ENCODE data around the gene CDON. TPM values are rescaled to one million over a fixed set of nuclear protein-coding genes. Genes with fewer than 3 reads are reported as not detected.

CDON gene
- total and polyA plus RNA-seq, 9 of the 15 experiments (the other 6 are each of a cell fraction or from before 2014, with no cell fraction given) = 0.08 to 0.64 (median 0.40) TPM

- intact Hi-C loops (cut with micrococcal nuclease) (no loop called here), in situ Hi-C loops (cut with MboI) (no loop called here)
- Histone ChIP-seq H3K27ac (ENCODE audit: extremely low read depth, low read depth, low read length) (no peak overlapping the region), H3K4me2 (ENCODE audit: insufficient read depth, low read length) (no peak overlapping the region), H3K9me1 (ENCODE audit: control insufficient read depth, insufficient read depth, low read length) (peaks cover under 1% of the 10 kb centered on the region), H2AFZ (ENCODE audit: low read depth, low read length) (no peak overlapping the region), H3K4me1 (replicated peaks in 1 of 2; ENCODE audit: control insufficient read depth in 2 of 2, insufficient read depth in 2 of 2, low read length in 2 of 2) (peaks cover 2 to 18% of the 10 kb centered on the region in 2 experiments; a peak in 2 of 5 replicates), H3K9ac (ENCODE audit: insufficient read depth in 1 of 2, low read depth in 2 of 2, low read length in 2 of 2) (no peak overlapping the region), H4K20me1 (replicated peaks; ENCODE audit: control insufficient read depth, insufficient read depth, low read length) (peaks cover 9% of the 10 kb centered on the region), H3K27me3 (ENCODE audit: control insufficient read depth in 2 of 2, insufficient read depth in 2 of 2, low read length in 2 of 2) (peaks cover 58 to 85% of the 10 kb centered on the region in 2 experiments), H3K79me2 (ENCODE audit: control insufficient read depth, insufficient read depth, low read length) (no peaks in the 10 kb centered on the region), H3K36me3 (ENCODE audit: control insufficient read depth, insufficient read depth, low read length) (no peaks in the 10 kb centered on the region), H3K9me3 (replicated peaks; ENCODE audit: control insufficient read depth, insufficient read depth, low read depth, low read length) (no peaks in the 10 kb centered on the region), H3K4me3 (no peak overlapping the region)
- FAIRE-seq (no peak), DNase-seq (ENCODE audit: extremely low read depth in 1 of 4, low spot score in 3 of 4) (no peak), ATAC-seq (no peak; the same call in 2 of the 3 replicates)
- ChIA-PET POLR2A (interaction anchor here (0.6 to 1.0 kb wide), 2 partner anchors 20 to 46 kb away, joined by 3 read pairs; partner anchors contain the start of gene PUS3), CTCF (ENCODE audit: low intra/inter-chr PET ratio) (no interaction called here)
- WGBS (ENCODE audit: insufficient coverage, low coverage, missing lambda C conversion rate) = 5% methylated on average over 22 of the region's 22 CpGs
- no TSS peak for BruUV-seq (replicated peaks)
- TF ChIP-seq ZBTB11 (CRISPR knock-in tag; IDR thresholded peaks at IDR 0.05) (no peak), JUND (IDR thresholded peaks at IDR 0.05; ENCODE audit: borderline replicate concordance, low read depth, low read length) (no peak), JUND (tag; IDR thresholded peaks at IDR 0.05; ENCODE audit: borderline replicate concordance, low read depth, low read length) (no peak), HOMEZ (CRISPR knock-in tag; IDR thresholded peaks at IDR 0.05) (no peak), ZFP1 (CRISPR knock-in tag; IDR thresholded peaks at IDR 0.05) (no peak), ARID3B (CRISPR knock-in tag; IDR thresholded peaks at IDR 0.05; ENCODE audit: borderline replicate concordance) (no peak), ZSCAN32 (CRISPR knock-in tag; IDR thresholded peaks at IDR 0.05) (no peak), NCOA6 (IDR thresholded peaks at IDR 0.05) (no peak), ILK (tag; IDR thresholded peaks at IDR 0.05; ENCODE audit: borderline replicate concordance, low read depth) (no peak)
Measured at GRCh38 chr11:125949271-125950177, 113.1 kb downstream of the CDON start.
